Activated T-cell treated with anti-CD3 and anti-CD28 coated beads for 4 hours (primary cell): ENCODE data around the gene RSU1.
"Not testable (repeated sequence)": the region's sequence is repeated elsewhere in the genome, so short reads cannot be mapped to it uniquely, and the experiment has no call there.

Source experiments
- DNase-seq: peaks from one replicate; pipeline ENCODE4 v3.0.0-alpha.2; 2020

Gene RSU1

DNA sequence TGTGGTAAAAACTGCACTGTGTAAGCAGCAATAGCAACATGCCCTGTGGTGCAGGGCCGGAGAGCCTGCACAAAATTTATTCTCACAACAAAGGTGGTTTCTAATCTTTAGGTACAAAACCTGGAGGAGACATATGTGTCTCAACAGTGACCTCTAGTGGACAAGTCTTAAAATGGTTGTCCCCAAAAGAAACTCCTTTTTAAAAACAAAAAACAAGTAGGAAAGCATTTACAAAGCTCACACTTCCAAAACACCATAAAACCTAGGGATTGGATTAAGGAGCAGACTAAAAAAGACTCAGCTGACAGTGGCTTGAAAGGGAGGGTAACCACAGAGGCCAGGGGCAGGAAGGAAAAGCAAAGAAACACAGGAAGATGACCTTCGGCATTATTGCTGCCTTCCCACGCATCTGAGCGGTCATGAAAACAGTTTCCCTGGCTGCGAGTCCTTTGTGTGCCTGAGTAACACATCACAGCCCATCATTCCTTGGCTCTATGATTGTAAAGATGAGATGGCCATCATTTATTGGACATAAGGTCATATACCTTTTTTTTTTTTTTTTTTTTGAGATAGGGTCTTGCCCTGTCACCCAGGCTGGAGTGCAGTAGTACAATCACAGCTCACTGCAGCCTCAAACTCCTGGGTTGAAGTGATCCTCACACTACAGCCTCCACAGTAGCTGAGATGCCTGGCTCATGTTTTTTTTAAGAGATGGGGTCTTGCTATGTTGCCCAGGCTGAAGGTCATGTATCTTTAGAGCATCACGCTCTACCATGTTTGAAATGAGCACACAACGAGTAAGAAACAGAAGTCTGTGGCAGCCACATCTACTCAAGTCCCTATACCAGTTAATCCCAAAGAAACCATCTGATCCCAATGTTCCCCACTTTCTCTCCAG, 39.5 kb downstream of the RSU1 start:
- DNase-seq, result no peak

DNA sequence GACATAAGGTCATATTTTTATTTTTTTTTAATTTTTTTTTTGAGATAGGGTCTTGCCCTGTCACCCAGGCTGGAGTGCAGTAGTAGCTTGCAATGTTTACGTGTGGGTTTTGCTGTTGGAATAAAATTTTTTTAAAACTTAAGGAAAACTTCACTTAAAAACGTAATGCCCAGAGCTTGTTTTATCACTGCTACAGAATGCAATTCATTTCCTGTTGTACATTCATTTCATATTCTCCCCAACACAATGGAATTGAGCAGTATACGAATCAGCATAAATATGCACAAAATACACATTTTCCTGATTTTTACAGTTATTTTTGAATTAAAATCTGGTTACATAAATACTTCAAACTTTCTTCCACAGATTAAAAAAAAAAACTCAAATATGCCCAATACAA, 40.3 kb downstream of the RSU1 start:
- no peak for DNase-seq

DNA sequence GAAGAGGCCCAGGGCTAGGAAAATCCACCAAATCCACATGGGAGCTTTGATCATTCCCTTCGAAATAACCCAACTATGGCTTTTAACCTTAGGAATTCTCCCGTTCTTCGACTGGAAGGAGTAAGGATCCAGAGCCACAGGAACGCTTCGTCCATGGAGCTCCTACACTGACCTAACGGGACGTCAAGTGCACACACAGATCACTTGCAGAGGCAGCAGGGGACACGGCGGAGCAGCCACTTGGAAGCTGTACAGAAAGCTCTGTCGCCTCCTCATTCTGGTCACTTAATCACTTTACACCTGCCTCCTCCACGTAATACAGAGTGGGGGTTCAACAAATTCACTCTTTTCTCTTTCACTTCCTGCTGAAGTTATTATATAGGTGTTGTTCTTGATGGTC, 43.9 kb downstream of the RSU1 start:
- no peak for DNase-seq

GRCh38 chr10:16770670-16771069, 46.6 kb downstream of the RSU1 start:
- no peak for DNase-seq

GRCh38 chr10:16770141-16770540, 47.1 kb downstream of the RSU1 start:
- no peak for DNase-seq

GRCh38 chr10:16769331-16769730, 47.9 kb downstream of the RSU1 start:
- DNase-seq, result no peak

DNA sequence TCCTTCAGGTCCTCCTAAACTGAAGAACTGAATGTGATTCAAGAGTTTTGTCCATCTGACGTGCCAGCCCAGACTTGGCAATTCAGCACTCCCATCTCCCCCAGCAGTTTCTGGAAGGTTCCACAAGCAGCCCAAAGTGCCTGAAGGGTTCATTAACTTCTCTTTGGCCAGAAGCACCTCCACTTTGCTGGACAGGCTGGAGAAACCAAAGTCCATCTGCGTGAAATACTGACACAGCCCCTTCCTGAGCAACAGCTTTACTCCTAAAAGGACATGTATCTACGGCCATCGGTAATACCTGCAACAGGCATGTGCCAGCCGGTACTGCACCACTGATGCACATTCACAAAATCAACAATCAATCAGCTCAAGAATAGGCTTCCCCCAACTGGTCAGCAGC, 48.5 kb downstream of the RSU1 start:
- no peak for DNase-seq

DNA sequence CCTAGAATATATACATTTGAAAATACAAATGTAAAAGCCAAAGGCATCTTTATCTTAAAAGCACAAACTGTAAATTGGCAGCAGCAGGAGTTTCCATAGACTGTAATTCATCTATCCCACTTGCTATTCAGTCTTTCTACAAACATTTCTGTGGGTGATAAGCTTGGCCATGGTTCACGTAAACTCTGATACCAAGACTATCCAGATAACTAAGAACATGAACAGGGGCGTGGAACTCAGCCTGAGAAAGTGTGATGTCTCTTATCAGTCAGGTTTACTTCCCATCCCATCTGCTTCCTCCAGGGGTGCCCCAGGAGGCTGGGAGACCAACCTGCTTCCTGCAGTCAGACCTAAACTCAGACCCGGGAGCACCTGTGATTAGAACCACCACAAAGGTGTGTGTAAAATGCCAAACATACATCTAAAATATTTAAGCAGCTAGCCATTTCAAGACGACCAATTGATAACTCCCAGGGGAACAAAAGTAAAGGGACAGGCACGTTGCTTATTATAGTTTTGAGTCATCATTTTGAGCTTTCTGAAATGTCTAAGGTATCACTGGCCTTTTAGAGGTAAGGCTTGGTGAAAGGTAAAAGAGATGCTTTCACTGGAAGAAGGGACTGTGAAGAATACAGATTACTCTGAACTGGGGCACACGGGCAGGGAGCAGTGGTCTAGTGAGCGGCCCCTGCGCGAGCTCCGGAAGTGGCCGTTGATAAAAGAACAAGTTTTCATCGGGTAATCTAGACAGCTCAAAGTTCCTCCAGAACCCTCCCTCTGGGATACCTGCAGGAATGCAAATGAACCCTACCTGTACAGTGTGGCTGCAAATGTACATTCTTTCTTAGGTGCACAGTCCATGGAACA, 51.5 kb downstream of the RSU1 start:
- no peak for DNase-seq

GRCh38 chr10:16761300-16761699, 55.9 kb downstream of the RSU1 start:
- no peak for DNase-seq

GRCh38 chr10:16756561-16757221, 60.5 kb downstream of the RSU1 start:
- no peak for DNase-seq

GRCh38 chr10:16754765-16755164, 62.5 kb downstream of the RSU1 start:
- DNase-seq, result no peak

GRCh38 chr10:16752849-16753248, 64.4 kb downstream of the RSU1 start:
- not testable (repeated sequence) for DNase-seq

- DNase-seq, result no peak
These were observed 65.1 kb downstream of the RSU1 start for GRCh38 chr10:16752099-16752498.

DNA sequence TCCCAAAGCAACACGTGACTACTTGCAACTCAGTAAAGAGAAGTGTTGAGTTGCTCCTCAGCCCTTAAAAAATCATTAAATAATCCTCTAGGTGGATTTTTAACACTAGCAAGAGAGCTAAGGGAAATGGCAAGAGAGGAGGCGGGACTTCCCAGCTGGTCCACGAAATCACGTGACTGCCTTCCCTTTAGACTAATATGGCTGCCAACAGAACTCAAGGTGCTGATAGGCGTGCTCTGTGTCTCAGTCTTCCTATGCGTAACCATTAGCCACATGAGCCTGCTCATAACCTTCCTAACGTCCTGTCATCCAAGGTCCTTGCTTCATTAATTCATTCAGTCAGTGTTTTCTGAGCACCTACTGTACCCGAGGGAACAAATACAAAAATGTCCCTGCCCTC, 66.0 kb downstream of the RSU1 start:
- no peak for DNase-seq

DNA sequence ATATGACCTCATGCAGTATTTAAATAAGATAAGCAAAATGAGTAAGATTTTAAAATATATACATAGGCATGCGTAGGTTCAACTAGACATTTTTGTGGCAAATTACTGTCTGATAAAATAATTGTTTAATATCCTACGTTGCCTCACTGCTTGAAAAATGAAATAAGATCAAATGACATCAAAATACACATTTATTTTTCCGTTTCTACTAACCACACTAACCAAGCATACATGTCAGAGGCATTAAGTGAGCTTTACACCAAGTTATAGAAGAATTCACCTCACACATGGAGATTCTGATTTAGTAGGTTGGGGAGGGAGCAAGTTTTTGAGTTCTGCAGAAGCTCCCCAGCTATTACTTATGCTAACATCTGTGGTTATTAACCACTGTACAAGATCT, 66.8 kb downstream of the RSU1 start:
- no peak for DNase-seq

DNA sequence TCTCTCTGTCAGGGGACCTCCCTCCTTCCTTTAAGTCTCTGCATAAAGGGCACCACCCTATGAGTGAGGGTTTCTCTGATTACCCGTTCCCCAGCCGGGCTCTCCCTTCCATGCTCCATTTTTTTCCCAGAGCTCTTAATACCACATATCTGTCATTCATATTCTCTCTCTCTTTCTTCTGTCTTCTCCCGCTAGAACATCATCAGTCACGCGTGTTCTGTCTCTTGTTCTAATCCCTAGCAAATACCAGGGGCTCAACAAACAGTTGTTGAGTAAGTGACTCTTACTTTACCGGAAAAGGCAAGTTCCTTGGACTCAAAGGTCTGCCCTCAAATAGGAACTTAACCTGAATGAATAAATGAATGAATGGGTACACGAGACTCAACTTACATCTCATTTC, 68.5 kb downstream of the RSU1 start:
- no peak for DNase-seq

DNA sequence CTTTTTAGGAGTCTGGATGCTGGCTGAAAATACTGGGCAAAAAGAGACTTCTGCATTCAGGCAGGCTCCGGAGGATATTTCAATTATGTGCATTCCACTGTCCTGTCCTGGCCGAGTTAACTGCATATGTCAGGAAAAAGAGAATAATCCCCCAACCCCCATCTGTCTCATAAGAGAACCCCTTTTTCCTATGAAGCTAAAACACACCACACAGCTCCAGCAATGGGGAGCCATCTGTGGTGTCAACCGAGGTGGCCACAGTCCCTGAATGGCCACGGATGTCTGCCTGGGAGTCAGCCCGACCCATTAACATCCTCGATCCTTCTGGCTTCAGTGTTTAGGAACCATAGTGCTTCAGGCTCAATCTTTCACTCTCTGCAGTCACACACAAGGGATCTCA, 70.4 kb downstream of the RSU1 start:
- DNase-seq, result no peak

GRCh38 chr10:16745061-16745460, 72.2 kb downstream of the RSU1 start:
- DNase-seq, result no peak

GRCh38 chr10:16742165-16742960, 74.9 kb downstream of the RSU1 start:
- DNase-seq, result no peak

- DNase-seq, result no peak
These were observed 75.7 kb downstream of the RSU1 start for GRCh38 chr10:16741540-16741939.

DNA sequence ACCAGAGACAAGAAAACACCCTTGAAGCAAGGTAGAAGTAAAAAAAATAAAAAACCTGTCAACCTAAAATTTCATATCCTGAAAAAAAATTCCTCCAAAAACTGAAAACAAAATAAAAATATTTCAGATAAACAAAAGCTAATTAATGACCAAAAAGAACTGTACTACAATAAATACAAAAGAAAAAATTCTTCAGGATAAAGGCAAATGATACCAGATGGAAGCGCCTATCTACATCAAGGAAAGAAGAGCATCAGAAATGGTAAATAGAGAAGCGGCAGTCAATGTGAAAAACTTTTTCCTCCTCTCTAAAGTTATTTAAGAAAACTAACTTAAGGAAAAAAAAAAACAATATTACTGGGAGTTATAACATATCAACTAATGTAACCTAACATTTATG, 79.8 kb downstream of the RSU1 start:
- no peak for DNase-seq

DNA sequence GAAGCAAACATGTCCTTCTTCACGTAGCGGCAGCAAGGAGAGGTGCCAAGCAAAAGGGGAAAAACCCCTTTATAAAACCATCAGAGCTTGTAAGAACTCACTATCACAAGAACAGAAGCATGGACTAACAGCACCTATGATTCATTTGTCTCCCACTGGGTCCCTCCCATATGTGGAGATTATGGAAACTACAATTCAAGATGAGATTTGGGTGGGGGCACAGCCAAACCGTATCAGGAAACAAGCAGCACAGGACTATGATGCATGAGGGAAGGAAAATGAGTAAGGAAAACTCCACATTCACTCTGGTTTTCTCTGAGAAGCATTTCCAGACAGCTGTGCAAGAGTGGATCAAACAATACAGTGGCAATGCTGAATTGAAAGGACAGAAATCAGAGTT, 81.6 kb downstream of the RSU1 start:
- no peak for DNase-seq

DNA sequence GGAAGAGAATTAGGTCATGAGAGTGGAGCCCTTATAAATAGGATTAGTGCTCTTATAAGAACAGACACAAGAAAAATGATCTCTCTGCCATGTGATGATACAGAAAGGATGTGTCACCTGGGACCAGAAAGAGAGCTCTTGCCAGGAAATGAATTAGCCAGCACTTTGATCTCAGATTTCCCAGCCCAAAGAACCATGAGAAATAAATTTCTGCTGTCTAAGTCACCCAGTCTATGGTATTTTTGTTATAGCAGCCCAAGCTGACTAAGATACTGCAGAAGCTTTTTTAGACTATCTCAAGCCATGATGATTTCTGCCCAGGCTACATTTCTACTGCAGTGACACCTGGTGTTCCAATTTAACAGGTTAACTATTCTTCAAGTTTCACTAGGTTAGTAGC, 84.8 kb downstream of the RSU1 start:
- no peak for DNase-seq
